HG03103 (cell line): Measurements from ENCODE around the gene COA7.

Experiments
- ATAC-seq: cut with Tn5 transposase; IDR thresholded peaks from one replicate; pipeline ENCODE4 v1.9.1; 2021; ENCODE audit warnings: low read depth; ENCODE audit not compliant: unreplicated experiment

COA7 gene

DNA sequence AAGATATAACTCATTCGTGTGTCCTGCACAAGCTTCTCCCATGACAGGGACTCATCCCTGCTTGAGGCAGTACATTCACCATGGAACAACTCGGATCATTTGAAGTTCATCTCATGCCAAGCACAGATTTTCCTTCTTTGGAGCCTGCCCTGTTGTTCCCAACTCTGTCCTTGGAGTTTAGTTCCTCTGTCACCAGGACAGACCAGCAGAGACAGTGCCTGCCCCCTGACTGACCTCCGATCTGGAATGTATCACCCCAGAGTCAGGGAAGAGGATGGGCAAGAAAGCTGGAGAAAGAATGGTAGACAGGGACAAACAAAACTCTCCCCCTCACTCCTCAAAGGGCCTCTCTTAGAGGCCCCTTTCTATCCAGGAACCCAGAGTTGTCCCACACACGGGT, 60.2 kb downstream of the COA7 start:
- no peak for ATAC-seq

DNA sequence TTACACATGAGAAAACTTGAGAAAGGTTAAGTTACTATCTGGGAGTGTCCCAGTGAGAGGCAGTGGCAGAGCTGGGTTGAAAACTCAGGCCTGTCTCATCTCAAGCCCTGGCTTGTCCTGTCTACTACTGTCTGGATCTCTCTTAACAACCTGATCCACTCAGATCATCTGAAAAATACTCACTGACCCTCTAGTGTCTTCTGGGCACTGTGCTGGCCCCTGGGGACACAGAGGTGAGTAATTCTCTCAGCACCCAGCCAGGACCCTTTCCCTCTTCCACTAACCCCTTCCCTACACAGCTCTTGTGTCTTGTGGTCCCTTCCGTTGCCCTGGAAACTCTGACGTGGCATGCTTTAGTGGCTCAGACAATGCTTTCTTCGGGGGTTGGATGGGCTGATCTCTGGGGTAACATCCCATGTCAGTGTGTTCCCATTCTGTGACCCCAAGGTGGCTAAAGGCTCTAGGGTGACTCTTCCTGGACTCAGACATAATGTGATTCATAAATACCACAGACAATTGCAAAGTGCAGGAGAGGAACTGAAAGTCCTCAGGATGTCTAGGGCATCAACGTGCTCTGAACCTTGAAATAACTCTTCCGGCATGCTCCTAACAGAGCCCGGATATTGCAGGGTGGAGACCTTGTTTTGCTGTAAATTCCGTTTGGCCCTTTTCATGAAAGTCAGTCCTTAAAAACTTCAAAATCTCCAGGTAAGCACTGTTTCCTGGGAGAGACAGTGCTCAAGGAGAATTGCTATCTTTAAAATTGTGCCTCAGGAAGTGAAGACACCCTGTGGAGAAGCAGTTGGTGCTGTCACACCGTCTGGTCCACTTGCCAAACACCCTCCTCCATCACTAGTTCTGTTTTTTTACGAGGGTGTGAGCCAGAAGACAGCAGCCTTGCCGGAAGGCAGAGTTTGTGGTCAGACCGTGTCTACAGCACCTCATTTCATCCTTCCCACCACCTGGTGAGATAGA, 61.1 kb downstream of the COA7 start:
- ATAC-seq, result peak; percentile 68

DNA sequence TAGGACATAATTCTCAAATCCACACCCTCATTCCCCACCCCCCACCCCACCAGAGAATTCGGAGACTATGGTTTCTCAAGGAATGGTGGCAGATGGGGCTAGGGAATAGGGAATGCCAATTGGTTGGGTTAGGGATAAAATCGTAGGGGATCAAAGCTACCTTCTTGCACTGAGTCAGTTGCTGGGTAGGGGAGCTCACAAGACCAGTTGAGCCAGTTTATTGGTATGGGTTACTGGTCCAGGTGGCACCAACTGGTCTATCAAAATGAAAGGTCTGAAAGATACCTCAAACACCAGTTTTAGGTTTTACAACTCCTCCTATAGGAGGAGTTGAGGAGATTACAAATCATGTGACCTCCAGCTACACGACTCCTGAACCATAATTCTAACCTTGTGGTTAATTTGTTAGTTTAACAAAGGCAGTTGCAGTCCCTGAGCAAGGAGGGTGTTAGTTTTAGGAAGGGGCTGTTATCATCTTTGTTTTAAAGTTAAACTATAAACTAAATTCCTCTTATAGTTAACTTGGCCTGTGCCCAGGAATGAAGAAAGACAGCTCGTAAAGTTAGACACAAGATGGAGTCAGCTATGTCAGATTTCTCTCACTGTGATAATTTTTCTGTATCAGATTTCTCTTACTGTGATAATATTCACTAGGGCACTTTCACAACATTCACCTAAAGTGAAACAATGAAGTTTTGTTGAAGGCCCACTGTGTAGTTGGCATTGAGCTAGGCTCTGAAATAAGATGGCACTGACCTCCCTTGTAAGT, 62.6 kb downstream of the COA7 start:
- ATAC-seq, result no peak
